HuH-7 (cell line): Measurements from ENCODE around the gene TAF11.
"Not testable (repeated sequence)": the region's sequence is repeated elsewhere in the genome, so short reads cannot be mapped to it uniquely, and the experiment has no call there.

Experiments
- DNase-seq: peaks from one replicate; pipeline ENCODE4 v3.0.0; 2011; ENCODE audit warnings: low spot score

The TAF11 gene

GRCh38 chr6:34865107-34865506 lies 22.7 kb downstream of the TAF11 start:
- no peak for DNase-seq

- no peak for DNase-seq
Measured at GRCh38 chr6:34864007-34864406, 23.8 kb downstream of the TAF11 start.

GRCh38 chr6:34860776-34861175 lies 27.1 kb downstream of the TAF11 start:
- no peak for DNase-seq

- DNase-seq: no peak
Measured at GRCh38 chr6:34859951-34860350, 27.9 kb downstream of the TAF11 start.

DNA sequence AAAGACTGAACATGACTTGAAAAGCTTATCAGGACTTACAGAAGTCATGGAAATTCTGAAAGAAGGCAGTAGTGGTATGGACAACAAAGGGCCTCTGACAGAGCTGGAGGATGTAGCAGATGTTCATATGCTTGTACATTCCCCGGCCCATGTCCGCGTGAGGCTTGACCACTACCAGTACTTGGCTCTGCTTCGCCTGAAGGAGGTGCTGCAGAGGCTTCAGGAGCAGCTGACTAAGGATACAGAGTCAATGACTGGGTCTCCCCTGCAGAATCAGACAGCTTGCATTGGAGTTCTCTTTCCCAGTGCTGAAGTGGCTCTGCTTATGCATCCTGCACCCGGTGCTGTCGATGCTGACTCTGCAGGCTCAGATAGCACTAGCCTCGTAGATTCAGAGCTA lies 29.2 kb downstream of the TAF11 start:
- DNase-seq: no peak

DNA sequence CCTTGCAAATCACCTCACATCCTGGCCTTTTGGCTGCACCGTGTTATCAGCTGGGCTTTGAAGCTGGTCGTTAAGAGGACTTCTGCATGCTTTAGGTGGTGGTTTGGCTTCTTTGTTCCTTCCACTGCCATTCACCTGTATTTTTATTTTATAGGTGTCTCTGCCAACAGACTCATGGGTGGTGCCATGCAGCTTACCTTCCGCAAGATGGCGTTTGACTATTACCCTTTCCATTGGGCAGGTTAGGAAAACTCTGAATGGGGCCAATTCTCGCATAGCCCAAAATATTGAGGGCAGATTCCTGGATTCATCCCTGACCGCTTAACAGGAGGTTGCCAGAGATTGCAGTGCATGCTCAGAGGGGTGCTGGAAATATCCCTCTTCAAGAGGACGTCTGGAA lies 32.4 kb downstream of the TAF11 start:
- no peak for DNase-seq

GRCh38 chr6:34852406-34853085 lies 35.3 kb downstream of the TAF11 start:
- no peak for DNase-seq

DNA sequence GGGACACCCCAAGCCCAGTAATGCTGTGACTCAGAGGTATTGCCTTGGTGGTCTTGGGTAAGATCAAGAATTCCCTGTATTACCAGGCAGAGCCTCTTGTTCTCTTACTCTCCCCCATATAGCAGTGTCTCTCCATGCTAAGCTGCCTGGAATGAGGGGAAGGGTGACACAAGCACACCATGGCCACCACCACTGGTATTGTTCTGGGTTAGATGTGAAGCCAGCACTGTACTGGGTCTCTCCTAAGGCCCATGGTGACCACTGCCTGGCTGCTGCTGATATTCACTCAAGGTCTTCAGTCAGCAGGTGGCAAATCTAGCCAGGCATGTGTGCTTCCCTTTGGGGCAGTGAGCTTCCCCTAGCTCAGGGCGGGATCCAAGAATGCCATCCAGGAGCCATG lies 36.5 kb downstream of the TAF11 start:
- DNase-seq: no peak

DNA sequence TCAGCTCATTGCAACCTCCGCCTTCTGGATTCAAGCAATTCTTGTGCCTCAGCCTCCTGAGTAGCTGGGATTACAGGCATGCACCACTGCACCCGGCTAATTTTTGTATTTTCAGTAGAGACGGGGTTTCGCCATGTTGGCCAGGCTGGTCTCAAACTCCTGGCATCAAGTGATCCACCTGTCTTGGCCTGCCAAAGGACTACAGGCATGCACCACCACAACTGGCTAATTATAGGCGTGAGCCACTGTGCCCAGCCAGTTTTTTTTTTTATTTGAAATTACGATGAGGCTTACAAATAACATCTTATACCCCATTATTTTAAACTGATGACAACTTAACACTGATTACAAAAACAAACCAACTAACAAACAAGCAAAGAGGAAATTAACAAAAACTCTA lies 38.8 kb downstream of the TAF11 start:
- not testable (repeated sequence) for DNase-seq

- no peak for DNase-seq
Measured at GRCh38 chr6:34839666-34840352, 48.0 kb downstream of the TAF11 start.

- DNase-seq: no peak
Measured at GRCh38 chr6:34837528-34837927, 50.3 kb downstream of the TAF11 start.

- no peak for DNase-seq
Measured at GRCh38 chr6:34836451-34836850, 51.4 kb downstream of the TAF11 start.

GRCh38 chr6:34836008-34836407 lies 51.8 kb downstream of the TAF11 start:
- no peak for DNase-seq

- DNase-seq: no peak
Measured at GRCh38 chr6:34834789-34835518, 52.9 kb downstream of the TAF11 start.

- no peak for DNase-seq
Measured at GRCh38 chr6:34832942-34833341, 54.9 kb downstream of the TAF11 start.

DNA sequence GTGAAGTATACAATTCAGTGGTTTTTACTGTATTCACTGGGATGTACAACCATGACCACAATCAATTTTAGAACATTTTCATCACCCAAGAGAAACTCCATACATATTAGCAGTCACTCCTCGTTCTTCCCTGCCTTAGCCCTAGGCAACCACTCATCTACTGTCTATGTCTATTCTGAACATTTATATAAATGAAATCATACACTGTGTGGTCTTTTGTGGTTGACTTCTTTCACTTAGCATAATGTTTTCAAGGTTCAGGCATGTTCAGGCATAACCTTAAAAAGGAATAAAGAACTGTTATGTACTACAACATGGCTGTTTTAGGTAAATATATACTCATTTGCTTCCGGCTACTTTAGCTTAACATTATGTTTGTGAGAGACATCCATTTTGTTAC lies 58.7 kb downstream of the TAF11 start:
- no peak for DNase-seq
